ENCODE results near the gene GHR. TPM values are rescaled to one million over a fixed set of nuclear protein-coding genes. Genes with fewer than 3 reads are reported as not detected.

The GHR gene
- total RNA-seq, 4 donors from 2014 or later = 16.9 to 20.9 (median 20.2) TPM

GRCh38 chr5:42557689-42558088 is 134.4 kb downstream of the GHR start:
- no peak for TF ChIP-seq CTCF (IDR thresholded peaks at IDR 0.05)
- no peak for TF ChIP-seq POLR2AphosphoS5 (IDR thresholded peaks at IDR 0.05)
- TF ChIP-seq POLR2A (IDR thresholded peaks at IDR 0.05) = no peak
- no peak for TF ChIP-seq EP300 (IDR thresholded peaks at IDR 0.05)
- Histone ChIP-seq H3K4me1 (peaks cover 3% of the 10 kb centered on the region), H3K36me3 (no peaks in the 10 kb centered on the region), H3K4me3 (no peak overlapping the region), H3K9me3 (no peaks in the 10 kb centered on the region), H3K27ac (no peak overlapping the region), H3K27me3 (no peaks in the 10 kb centered on the region)
- 67% methylated on average over 1 of the region's 1 CpG for WGBS
- no peak for DNase-seq (ENCODE audit: low spot score in 2 of 2)

DNA sequence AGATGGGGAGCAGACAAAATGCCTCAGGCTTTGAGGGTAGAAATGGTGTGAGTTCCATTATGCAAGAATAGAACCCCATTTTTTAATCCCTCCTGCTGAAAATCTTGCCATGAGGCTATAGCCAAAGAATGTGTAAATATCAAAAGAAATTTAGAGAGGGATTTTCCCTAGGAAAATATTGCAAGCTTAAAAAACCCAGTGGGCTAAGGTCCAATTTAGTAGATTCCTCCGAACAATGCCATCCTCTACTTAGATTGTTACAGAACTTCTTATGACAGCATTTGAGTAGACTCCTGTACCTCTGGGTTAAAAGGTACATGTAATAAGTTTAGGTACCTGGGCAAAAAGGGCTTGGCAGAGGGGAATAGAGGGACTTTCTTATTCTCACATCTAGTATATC is 138.4 kb downstream of the GHR start:
- TF ChIP-seq CTCF (IDR thresholded peaks at IDR 0.05) (no peak), POLR2A (IDR thresholded peaks at IDR 0.05) (no peak), EP300 (IDR thresholded peaks at IDR 0.05) (no peak), POLR2AphosphoS5 (IDR thresholded peaks at IDR 0.05) (no peak)
- Histone ChIP-seq H3K36me3 (no peaks in the 10 kb centered on the region), H3K27ac (no peak overlapping the region), H3K27me3 (no peaks in the 10 kb centered on the region), H3K9me3 (no peaks in the 10 kb centered on the region), H3K4me3 (no peak overlapping the region), H3K4me1 (peaks cover 13% of the 10 kb centered on the region)
- WGBS = 50% methylated on average over 1 of the region's 1 CpG
- no peak for DNase-seq (ENCODE audit: low spot score in 2 of 2)

GRCh38 chr5:42564689-42565356 is 141.6 kb downstream of the GHR start:
- Histone ChIP-seq H3K36me3 (no peaks in the 10 kb centered on the region), H3K4me3 (no peak overlapping the region), H3K4me1 (peaks cover 14% of the 10 kb centered on the region), H3K27me3 (no peaks in the 10 kb centered on the region), H3K9me3 (no peaks in the 10 kb centered on the region), H3K27ac (no peak overlapping the region)
- no peak for DNase-seq (ENCODE audit: low spot score in 2 of 2)
- TF ChIP-seq EP300 (IDR thresholded peaks at IDR 0.05) (no peak), CTCF (IDR thresholded peaks at IDR 0.05) (no peak)
- 69% methylated on average over 6 of the region's 6 CpGs for WGBS

- TF ChIP-seq EP300 (IDR thresholded peaks at IDR 0.05) = no peak
- no peak for TF ChIP-seq CTCF (IDR thresholded peaks at IDR 0.05)
- no peak for TF ChIP-seq POLR2AphosphoS5 (IDR thresholded peaks at IDR 0.05)
- no peak for TF ChIP-seq POLR2A (IDR thresholded peaks at IDR 0.05)
- H3K27ac ChIP-seq = no peak overlapping the region
- 57% methylated on average over 5 of the region's 5 CpGs for WGBS
- no peak overlapping the region for H3K4me3 ChIP-seq
- H3K9me3 ChIP-seq = no peaks in the 10 kb centered on the region
- H3K4me1 ChIP-seq = peaks cover 11% of the 10 kb centered on the region
- H3K27me3 ChIP-seq = no peaks in the 10 kb centered on the region
- H3K36me3 ChIP-seq = no peaks in the 10 kb centered on the region
- no peak for DNase-seq (ENCODE audit: low spot score in 2 of 2)
These were observed 143.5 kb downstream of the GHR start for GRCh38 chr5:42566652-42567295.

- 99% methylated on average over 2 of the region's 2 CpGs for WGBS
- H3K27me3 ChIP-seq = no peaks in the 10 kb centered on the region
- no peaks in the 10 kb centered on the region for H3K36me3 ChIP-seq
- H3K9me3 ChIP-seq = no peaks in the 10 kb centered on the region
- TF ChIP-seq EP300 (IDR thresholded peaks at IDR 0.05) (no peak), CTCF (IDR thresholded peaks at IDR 0.05) (no peak), POLR2A (IDR thresholded peaks at IDR 0.05) (no peak), POLR2AphosphoS5 (IDR thresholded peaks at IDR 0.05) (no peak)
- no peak overlapping the region for H3K27ac ChIP-seq
- H3K4me3 ChIP-seq = no peak overlapping the region
- H3K4me1 ChIP-seq = peaks cover 11% of the 10 kb centered on the region
- no peak for DNase-seq (ENCODE audit: low spot score in 2 of 2)
These were observed 146.1 kb downstream of the GHR start for GRCh38 chr5:42569325-42569724.

Data from suprapubic skin (tissue), 4 donors.